Fibroblast of mammary gland (primary cell): Measurements from ENCODE around the gene ZNF473.
A peak's percentile ranks its signal among the peaks of the same experiment; 100 is the strongest.

ENCODE experiments used
- DNase-seq: peaks from one replicate; pipeline ENCODE4 v3.0.0-alpha.2; 2010; ENCODE audit warnings: low read depth
- H3K4me3 ChIP-seq: 2 replicates; pipeline ENCODE4 v1.5.1; 2011; ENCODE audit warnings: low read depth, mild to moderate bottlenecking, low read length, moderate library complexity; ENCODE audit not compliant: control insufficient read depth
- TF ChIP-seq, protein P1 (sequence below): conservative IDR thresholded peaks from 2 replicates; pipeline ENCODE4 v1.5.1; 2011; ENCODE audit warnings: low read depth, low read length, inconsistent platforms; ENCODE audit not compliant: control insufficient read depth, insufficient read depth

The ZNF473 gene

DNA sequence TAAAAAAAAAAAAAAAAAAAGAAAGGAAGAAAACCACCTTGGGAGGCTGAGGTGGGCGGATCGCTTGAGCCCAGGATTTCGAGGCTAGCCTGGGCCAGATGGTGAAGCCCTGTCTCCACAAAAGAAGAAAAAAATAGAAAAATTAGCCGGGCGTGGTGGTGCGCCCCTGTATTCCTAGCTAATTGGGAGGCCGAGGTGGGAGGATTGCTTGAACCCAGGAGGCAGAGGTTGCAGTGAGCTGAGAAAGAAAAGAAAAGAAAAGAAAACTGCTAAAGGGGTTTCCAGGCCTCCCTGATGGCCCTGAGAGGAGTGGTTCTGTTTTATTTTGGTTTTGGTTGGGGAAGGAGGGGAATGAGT lies 723 bp downstream of the ZNF473 start:
- TF ChIP-seq, protein P1, sequence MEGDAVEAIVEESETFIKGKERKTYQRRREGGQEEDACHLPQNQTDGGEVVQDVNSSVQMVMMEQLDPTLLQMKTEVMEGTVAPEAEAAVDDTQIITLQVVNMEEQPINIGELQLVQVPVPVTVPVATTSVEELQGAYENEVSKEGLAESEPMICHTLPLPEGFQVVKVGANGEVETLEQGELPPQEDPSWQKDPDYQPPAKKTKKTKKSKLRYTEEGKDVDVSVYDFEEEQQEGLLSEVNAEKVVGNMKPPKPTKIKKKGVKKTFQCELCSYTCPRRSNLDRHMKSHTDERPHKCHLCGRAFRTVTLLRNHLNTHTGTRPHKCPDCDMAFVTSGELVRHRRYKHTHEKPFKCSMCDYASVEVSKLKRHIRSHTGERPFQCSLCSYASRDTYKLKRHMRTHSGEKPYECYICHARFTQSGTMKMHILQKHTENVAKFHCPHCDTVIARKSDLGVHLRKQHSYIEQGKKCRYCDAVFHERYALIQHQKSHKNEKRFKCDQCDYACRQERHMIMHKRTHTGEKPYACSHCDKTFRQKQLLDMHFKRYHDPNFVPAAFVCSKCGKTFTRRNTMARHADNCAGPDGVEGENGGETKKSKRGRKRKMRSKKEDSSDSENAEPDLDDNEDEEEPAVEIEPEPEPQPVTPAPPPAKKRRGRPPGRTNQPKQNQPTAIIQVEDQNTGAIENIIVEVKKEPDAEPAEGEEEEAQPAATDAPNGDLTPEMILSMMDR: no peak
- peak overlapping the region; percentile 90 for H3K4me3 ChIP-seq
- DNase-seq: no peak

DNA sequence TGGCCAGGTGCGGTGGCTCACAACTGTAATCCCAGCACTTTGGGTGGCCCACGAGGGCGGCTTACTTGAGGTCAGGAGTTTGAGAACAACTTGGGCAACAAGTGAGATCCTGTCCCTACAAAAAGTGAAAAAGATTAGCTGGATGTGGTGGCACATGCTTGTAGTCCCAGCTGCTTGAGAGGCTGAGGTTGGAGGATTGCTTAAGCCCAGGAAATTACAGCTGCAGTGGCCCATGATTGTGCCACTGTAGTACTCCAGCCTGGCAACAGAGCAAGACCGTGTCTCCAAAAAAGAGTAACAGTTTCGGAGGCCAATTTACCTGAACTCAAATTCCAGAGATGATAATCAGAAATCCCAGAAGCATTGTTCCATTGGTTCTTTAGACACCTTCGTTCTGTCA lies 4.4 kb downstream of the ZNF473 start:
- no peak overlapping the region for H3K4me3 ChIP-seq
- TF ChIP-seq, protein P1: no peak
- DNase-seq: no peak

DNA sequence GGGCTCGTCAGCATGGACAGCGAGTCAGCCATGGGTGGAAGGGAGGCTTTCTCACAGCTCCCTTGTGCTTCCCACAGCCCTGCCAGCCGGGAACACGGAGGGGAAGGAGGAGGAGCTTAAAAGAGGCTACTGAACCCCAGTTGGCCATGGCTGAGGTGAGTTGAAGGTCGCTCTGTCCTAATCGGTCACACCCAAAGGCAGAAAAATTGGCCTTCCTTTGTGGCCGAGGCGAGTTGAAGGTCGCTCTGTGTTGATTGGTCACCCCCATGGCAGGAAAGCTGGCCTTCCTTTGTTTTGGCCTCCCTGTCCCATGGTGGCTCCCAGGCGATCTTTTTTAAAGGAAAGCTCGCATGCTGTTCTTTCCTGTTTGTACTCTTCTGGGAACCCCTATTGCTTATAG lies 5.1 kb downstream of the ZNF473 start:
- TF ChIP-seq, protein P1: no peak
- DNase-seq: no peak

DNA sequence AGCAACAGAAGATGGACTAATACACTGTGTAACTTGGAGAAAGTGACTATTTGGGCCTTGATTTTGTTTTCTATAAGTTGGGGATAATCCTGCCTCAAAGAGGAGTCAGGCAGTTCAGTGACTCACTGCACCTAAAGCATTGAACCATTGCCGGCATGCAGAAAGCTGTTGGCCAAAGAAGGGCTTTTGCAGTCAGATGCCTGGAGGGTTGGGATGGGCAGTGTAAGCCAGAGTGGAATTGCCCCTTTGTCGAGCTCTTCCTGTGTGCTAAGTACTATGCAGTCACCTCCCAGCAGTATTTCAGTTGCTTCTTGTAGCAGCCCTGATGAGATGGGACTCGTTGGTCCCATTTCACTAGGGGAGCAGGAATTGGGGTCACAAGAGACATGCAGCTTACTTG lies 11.1 kb downstream of the ZNF473 start:
- TF ChIP-seq, protein P1: no peak
- no peak overlapping the region for H3K4me3 ChIP-seq
- no peak for DNase-seq

More for the DNA sequence above, 5.1 kb downstream of the ZNF473 start:
- H3K4me3 ChIP-seq: no peak overlapping the region

DNA sequence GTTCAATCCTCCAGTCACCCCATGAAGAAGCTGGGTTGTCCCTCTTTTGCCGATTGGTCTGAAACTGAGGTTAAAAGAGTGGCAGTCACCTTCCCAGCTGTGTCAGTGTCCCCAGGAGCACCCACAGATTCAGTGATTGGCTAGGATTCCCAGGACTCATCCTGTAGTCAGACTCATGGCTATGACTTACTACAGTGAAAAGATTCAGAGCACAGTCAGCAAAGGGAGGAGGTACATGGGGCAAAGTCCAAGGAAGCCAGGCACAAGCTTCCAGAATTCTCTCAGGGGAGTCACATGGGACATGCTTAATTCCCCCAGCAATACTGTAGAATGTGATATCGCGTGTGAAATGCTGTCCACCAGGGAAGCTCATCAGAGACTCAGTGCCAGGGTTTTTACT lies 14.2 kb downstream of the ZNF473 start:
- DNase-seq: no peak
- no peak overlapping the region for H3K4me3 ChIP-seq
- TF ChIP-seq, protein P1: no peak

DNA sequence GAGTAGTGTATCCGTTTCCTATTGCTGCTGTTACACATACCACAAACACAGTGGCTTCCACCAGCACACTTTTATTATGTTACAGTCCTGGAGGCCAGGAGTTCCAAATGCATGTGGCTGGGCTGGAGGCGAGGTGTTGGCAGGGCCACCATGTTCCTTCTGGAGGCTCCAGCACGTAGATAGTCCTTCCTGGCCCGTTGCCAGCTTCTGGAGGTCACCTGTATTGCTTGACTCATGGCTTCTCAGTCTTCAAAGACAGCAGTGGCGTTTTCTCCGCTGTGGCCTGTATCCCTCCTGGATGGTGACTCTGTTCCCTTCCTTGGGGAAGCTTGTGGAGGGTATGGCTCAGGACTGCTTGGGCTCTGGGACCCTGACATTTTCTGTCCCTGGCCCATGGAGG lies 15.2 kb downstream of the ZNF473 start:
- no peak overlapping the region for H3K4me3 ChIP-seq
- no peak for DNase-seq
- TF ChIP-seq, protein P1: no peak

DNA sequence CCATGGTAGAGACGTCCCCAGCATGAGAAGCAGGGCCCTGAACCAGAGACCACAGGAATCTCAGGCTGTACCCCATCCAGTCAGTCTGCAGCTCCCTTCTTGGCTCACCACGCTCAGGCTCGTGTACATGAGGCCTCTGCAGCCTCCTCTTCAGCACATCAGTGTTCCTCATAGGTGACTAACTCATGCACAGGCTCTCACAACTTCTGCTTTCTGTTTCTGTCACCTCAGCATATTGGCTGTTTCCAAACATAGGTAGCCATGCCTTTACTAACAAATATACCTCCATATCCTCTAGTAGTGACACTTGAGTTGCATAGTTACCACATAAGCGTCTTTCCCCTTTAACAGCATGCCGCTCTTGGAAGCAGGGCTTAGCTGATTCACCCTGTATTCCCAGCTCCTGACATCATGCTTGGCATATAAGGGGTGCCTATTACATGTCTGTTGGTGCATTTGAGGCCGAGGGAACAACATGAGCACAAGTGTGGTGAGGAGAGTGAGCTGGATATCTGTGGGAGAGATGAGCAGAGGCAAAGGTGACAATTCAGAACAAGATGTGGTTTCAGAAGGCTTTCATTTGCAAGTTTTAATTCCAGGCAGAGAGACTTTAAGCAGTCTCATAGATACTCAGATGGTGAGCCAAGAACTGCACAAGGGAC lies 16.7 kb downstream of the ZNF473 start:
- no peak for DNase-seq
- no peak overlapping the region for H3K4me3 ChIP-seq
- TF ChIP-seq, protein P1: no peak
